Endothelial cell of umbilical vein (primary cell): Measurements from ENCODE around the gene DCHS1. TPM values are rescaled to one million over a fixed set of nuclear protein-coding genes. Genes with fewer than 3 reads are reported as not detected.

Experiments
- BruUV-seq: library from RNA; stranded (reverse); fragments of 400-500 nt; replicated peaks from 2 replicates; lab custom pipeline; 2021; lab: Mats Ljungman, UMichigan
- CTCF ChIA-PET: fragments of 300-600, 350-600 bp; sonication (Branson Sonifier 250); formaldehyde crosslinking; loops from one replicate; lab custom pipeline; 2021; ENCODE audit warnings: antibody characterized with exemption, inconsistent platforms; lab: Charles Lee
- POLR2A ChIA-PET: fragments of 300-600, 350-600 bp; sonication (Branson Sonifier 250); formaldehyde crosslinking; loops from one replicate; lab custom pipeline; 2021; ENCODE audit warnings: antibody characterized with exemption, inconsistent platforms; lab: Charles Lee
- DNase-seq: peaks from one replicate; pipeline ENCODE4 v3.0.0-alpha.2; 2011; ENCODE audit warnings: low read depth, low spot score
- FAIRE-seq: peaks from 2 replicates; lab custom pipeline; 2011; peaks lifted over from hg19 to GRCh38; lab: Jason Lieb, UNC
- H2AFZ ChIP-seq: 2 replicates; pipeline ENCODE4 v1.6.0; 2012; ENCODE audit warnings: low read depth, low read length, control low read depth, inconsistent platforms
- H3K27ac ChIP-seq: 2 replicates; pipeline ENCODE4 v1.5.1; 2011; ENCODE audit warnings: low read depth, mild to moderate bottlenecking, control low read depth, low read length, moderate library complexity; ENCODE audit not compliant: insufficient read depth
- H3K27me3 ChIP-seq, 2 experiments: 2 replicates each; pipeline versions ENCODE4 v1.6.0 to v1.6.1; 2011; ENCODE audit warnings: low read length in 2 of 2, mixed read lengths in 1 of 2; ENCODE audit not compliant: control insufficient read depth in 2 of 2, insufficient read depth in 2 of 2
- H3K36me3 ChIP-seq, 2 experiments: 2 replicates in 1 of 2; 3 replicates in 1 of 2; pipeline ENCODE4 v1.5.1; 2011; ENCODE audit warnings: low read length in 2 of 2, mild to moderate bottlenecking in 1 of 2, moderate library complexity in 1 of 2; ENCODE audit not compliant: control insufficient read depth in 2 of 2, insufficient read depth in 2 of 2; ENCODE audit errors: extremely low read depth in 1 of 2
- H3K4me1 ChIP-seq: 3 replicates; pipeline ENCODE4 v1.5.1; 2011; ENCODE audit warnings: mild to moderate bottlenecking, low read length; ENCODE audit not compliant: control insufficient read depth, insufficient read depth; ENCODE audit errors: extremely low read depth
- H3K4me2 ChIP-seq: 2 replicates; pipeline ENCODE4 v1.6.1; 2011; ENCODE audit warnings: low read length, control low read depth, mixed read lengths; ENCODE audit not compliant: insufficient read depth
- H3K4me3 ChIP-seq, 3 experiments: fragments of 200-600 bp in 1 of 3; sonication (generic), shearing (Covaris generic) in 1 of 3; replicated peaks in 1 of 3; 2 replicates each; pipeline ENCODE4 v1.5.1; 2011 to 2016; ENCODE audit warnings: control low read depth in 3 of 3, low read length in 3 of 3, mild to moderate bottlenecking in 2 of 3, inconsistent platforms in 1 of 3, low read depth in 1 of 3, moderate library complexity in 1 of 3; ENCODE audit not compliant: insufficient read depth in 1 of 3
- H3K79me2 ChIP-seq: 2 replicates; pipeline ENCODE4 v1.6.0; 2012; ENCODE audit warnings: low read length, inconsistent platforms; ENCODE audit not compliant: control insufficient read depth, insufficient read depth
- H3K9ac ChIP-seq: replicated peaks from 2 replicates; pipeline ENCODE3; 2011; ENCODE audit warnings: low read length, control low read depth; ENCODE audit not compliant: insufficient read depth; ENCODE audit errors: extremely low read depth
- H3K9me1 ChIP-seq: replicated peaks from 3 replicates; pipeline ENCODE4 v1.6.0; 2011; ENCODE audit warnings: mild to moderate bottlenecking, low read length; ENCODE audit not compliant: control insufficient read depth, insufficient read depth; ENCODE audit errors: extremely low read depth
- H3K9me3 ChIP-seq: replicated peaks from 2 replicates; pipeline ENCODE4 v1.5.1; 2012; ENCODE audit warnings: low read length, inconsistent platforms; ENCODE audit not compliant: control insufficient read depth, insufficient read depth
- H4K20me1 ChIP-seq: replicated peaks from 2 replicates; pipeline ENCODE3; 2011; ENCODE audit warnings: mild to moderate bottlenecking, low read length; ENCODE audit not compliant: control insufficient read depth, insufficient read depth; ENCODE audit errors: extremely low read depth
- CTCF ChIP-seq, 2 donors: IDR thresholded peaks; 1 replicate in 1 of 2; 2 replicates in 1 of 2; pipeline ENCODE4 v1.5.1; 2011; ENCODE audit warnings: low read length in 2 of 2, mild to moderate bottlenecking in 2 of 2, moderate library complexity in 2 of 2, control low read depth in 1 of 2, inconsistent platforms in 1 of 2, low read depth in 1 of 2; ENCODE audit not compliant: insufficient read depth in 1 of 2; ENCODE audit errors: extremely low read depth in 1 of 2
- EZH2 ChIP-seq: IDR thresholded peaks from 2 replicates; pipeline ENCODE4 v1.6.1; 2012; ENCODE audit warnings: borderline replicate concordance, low read depth, mild to moderate bottlenecking, moderate library complexity, low read length, inconsistent platforms; ENCODE audit not compliant: severe bottlenecking
- FOS ChIP-seq: IDR thresholded peaks from 2 replicates; pipeline ENCODE4 v1.6.1; 2011; ENCODE audit warnings: mild to moderate bottlenecking, low read length, moderate library complexity, borderline replicate concordance; ENCODE audit not compliant: insufficient read depth
- GATA2 ChIP-seq: IDR thresholded peaks from 2 replicates; pipeline ENCODE4 v1.7.0; 2011; ENCODE audit warnings: low read depth, mild to moderate bottlenecking, moderate library complexity, mixed read lengths, low read length; ENCODE audit not compliant: insufficient read length, insufficient read depth
- JUN ChIP-seq: IDR thresholded peaks from 2 replicates; pipeline ENCODE4 v1.6.1; 2011; ENCODE audit warnings: borderline replicate concordance, low read depth; ENCODE audit not compliant: insufficient read length, insufficient read depth
- MAX ChIP-seq: IDR thresholded peaks from 2 replicates; pipeline ENCODE4 v1.6.1; 2011; ENCODE audit not compliant: insufficient read depth, insufficient read length
- MYC ChIP-seq: IDR thresholded peaks from one replicate; pipeline ENCODE4 v1.6.1; 2011; ENCODE audit warnings: mild to moderate bottlenecking, low read depth, low read length
- POLR2A ChIP-seq: IDR thresholded peaks from 2 replicates; pipeline ENCODE4 v1.6.1; 2012; ENCODE audit warnings: low read depth, mild to moderate bottlenecking, control low read depth, low read length
- POLR2AphosphoS5 ChIP-seq: IDR thresholded peaks from 2 replicates; pipeline ENCODE4 v1.6.1; 2012; ENCODE audit warnings: low read depth, mild to moderate bottlenecking, control low read depth, low read length, moderate library complexity; ENCODE audit not compliant: insufficient read depth
- dilution Hi-C: fragments of 300-500 bp; cut with MboI; formaldehyde crosslinking; loops from one replicate; pipeline ENCODE4 v1.15.0; 2019; ENCODE audit warnings: low sequenced_read_pairs; ENCODE audit not compliant: extremely low pct_ligation_motif_present
- intact Hi-C: fragments of 100-400 bp; cut with micrococcal nuclease; formaldehyde crosslinking; loops from one replicate; pipeline ENCODE4 v1.10.0; 2022
- polyA plus RNA-seq, 4 experiments: library from polyadenylated mRNA; depleted of rRNA in 3 of 4; stranded (reverse) in 3 of 4; unstranded in 1 of 4; fragments of >200 nt; gene quantifications; 2 replicates each; pipeline versions ENCODE4 v1.2.1 to v1.2.3, GENCODE V29; 2011 to 2012; ENCODE audit warnings: missing spikeins in 1 of 4
- total RNA-seq: library from RNA; stranded (reverse); gene quantifications from 2 replicates; pipeline ENCODE4 v1.2.3, GENCODE V29; 2021

Gene DCHS1
- total and polyA plus RNA-seq, 2 donors (not counting 3 experiments of a cell fraction or from before 2014, with no cell fraction given), result 56.2 to 73.0 TPM

GRCh38 chr11:6625156-6625831, 30.3 kb downstream of the DCHS1 start:
- CTCF ChIA-PET, result interaction anchor here (0.8 to 3.8 kb wide), 3 partner anchors 21 to 58 kb away, joined by 3 to 19 read pairs (median 3); partner anchors contain the start of gene MRPL17
- FAIRE-seq (no peak), DNase-seq (no peak)
- Histone ChIP-seq H3K9me1 (no peaks in the 10 kb centered on the region), H3K27ac (no peak overlapping the region), H3K27me3 (no peaks in the 10 kb centered on the region), H3K79me2 (no peaks in the 10 kb centered on the region), H2AFZ (no peak overlapping the region), H3K4me3 (no peak overlapping the region), H3K4me2 (no peak overlapping the region), H3K9me3 (no peaks in the 10 kb centered on the region), H3K9ac (no peak overlapping the region), H4K20me1 (no peaks in the 10 kb centered on the region), H3K4me1 (no peaks in the 10 kb centered on the region), H3K36me3 (peaks cover 5 to 54% of the 10 kb centered on the region in 2 experiments)
- dilution Hi-C loops, result no loop called here
- TF ChIP-seq GATA2 (no peak), MYC (no peak), EZH2 (no peak), MAX (no peak), POLR2AphosphoS5 (no peak), CTCF (IDR thresholded peaks at IDR 0.05; ENCODE audit: extremely low read depth in 1 of 2, insufficient read depth in 1 of 2, low read depth in 1 of 2, low read length in 2 of 2) (no peak), JUN (no peak), POLR2A (no peak), FOS (no peak)
- no TSS peak for BruUV-seq
- intact Hi-C loops, result no loop called here
- POLR2A ChIA-PET, result no interaction called here
